Measurements from ENCODE around the gene TSPAN4. TPM values are rescaled to one million over a fixed set of nuclear protein-coding genes. Genes with fewer than 3 reads are reported as not detected.

The TSPAN4 gene
- total and polyA plus RNA-seq, 4 donors: 16.5 to 38.1 (median 30.4) TPM

DNA sequence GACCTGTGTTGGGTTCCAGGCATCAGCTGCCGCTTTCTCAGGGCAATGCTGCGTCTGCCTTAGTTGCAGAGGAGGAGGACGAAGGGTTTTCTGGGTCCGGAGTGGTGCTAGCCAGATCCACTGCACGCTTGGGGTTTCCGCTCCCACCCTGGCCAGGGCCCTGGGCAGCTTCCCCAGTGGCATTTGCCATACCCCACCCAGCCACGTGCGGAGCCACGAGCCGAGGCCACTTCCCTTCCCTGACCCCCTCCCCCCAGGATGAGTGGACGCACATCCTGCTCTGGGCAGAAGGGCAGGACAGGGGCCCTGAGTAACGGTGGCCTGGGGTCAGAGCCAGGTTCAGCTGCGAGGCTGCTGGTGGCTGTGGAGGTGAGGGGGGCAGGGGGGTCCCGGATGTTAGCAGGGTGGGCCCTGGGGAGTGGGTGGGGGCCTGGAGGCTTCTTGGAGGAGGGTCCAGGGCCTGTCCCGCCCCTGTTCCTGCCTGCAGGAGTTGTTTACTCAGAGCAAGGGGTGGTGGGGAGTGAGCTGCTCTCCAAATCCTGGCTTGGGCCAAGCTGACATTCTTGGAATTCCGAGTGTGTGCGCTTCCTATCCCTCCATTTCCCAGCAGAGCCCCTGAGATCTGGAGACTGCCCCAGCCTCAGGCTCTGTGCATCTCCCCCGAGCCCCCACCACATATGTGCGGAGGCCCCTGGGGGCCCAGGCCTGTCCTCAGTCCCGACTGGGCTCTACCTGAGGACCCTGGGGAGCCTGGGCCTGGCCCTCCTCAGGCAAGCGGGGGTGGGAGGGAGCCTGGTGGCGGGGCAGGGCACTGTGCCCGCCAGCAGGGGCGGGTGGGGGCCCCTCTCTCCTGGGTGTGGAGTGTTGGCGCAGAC, 1.4 kb downstream of the TSPAN4 start (continued):
- TF ChIP-seq, protein P1, sequence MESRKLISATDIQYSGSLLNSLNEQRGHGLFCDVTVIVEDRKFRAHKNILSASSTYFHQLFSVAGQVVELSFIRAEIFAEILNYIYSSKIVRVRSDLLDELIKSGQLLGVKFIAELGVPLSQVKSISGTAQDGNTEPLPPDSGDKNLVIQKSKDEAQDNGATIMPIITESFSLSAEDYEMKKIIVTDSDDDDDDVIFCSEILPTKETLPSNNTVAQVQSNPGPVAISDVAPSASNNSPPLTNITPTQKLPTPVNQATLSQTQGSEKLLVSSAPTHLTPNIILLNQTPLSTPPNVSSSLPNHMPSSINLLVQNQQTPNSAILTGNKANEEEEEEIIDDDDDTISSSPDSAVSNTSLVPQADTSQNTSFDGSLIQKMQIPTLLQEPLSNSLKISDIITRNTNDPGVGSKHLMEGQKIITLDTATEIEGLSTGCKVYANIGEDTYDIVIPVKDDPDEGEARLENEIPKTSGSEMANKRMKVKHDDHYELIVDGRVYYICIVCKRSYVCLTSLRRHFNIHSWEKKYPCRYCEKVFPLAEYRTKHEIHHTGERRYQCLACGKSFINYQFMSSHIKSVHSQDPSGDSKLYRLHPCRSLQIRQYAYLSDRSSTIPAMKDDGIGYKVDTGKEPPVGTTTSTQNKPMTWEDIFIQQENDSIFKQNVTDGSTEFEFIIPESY (IDR thresholded peaks at IDR 0.05): no peak
- TF ChIP-seq HNF4A (conservative IDR thresholded peaks at IDR 0.05) (peak in 1 of 2 donors; percentile 46), HNF4G (IDR thresholded peaks at IDR 0.05) (no peak), SP1 (IDR thresholded peaks at IDR 0.05) (peak; percentile 73), TAF1 (conservative IDR thresholded peaks at IDR 0.05) (no peak)

DNA sequence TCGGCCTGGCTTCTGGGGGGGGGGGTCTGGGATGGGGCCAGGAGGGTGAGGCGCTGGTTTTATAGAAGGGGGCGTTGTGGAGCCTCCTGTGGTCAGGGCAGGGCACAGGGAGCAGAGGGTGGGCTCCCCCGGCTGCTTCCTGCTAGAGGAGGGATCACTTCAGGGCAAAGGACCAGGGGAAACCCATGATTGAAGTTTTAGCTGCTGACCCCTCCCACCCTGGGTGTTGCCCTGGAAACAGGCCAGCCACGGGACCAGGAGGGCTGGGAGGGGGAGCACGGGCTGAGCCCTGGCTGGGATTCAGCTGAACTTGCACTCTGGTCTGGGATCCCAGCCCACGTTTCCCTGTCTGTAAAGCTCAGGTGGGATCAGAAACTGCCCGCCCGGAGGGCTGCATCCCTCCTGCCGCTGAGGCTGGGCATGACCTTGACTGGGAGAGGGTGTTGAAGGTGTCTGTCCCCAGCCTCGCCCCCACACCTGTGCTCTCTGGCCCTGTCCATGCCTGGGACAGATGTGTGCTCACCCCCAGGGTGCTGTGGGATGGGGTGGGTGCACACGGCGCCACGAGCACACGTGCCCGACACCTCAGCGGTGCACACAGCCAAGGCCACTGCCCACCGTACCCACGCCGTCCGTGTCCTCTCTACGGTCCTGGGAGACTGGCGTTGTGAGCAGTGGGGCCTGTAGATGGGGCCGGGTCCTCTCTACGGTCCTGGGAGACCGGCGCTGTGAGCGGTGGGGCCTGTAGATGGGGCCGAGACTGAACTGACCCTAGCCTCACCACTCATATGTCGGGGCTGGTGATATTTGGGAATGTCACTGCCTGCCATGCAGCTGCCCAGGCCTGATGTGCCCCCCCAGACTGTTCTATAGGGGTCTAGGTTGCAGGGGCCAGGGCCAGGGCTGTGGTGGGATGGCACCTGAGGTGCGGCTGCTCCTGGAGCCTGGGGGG, 2.3 kb downstream of the TSPAN4 start:
- Histone ChIP-seq H3K27me3 (ENCODE audit: control insufficient read depth in 4 of 4, insufficient read depth in 4 of 4, low read length in 3 of 4) (peaks cover 0 to 3% (median 0%) of the 10 kb centered on the region in 4 donors), H3K27ac (ENCODE audit: low read depth in 1 of 2, low read length in 2 of 2) (peak overlapping the region; percentile 76 to 90), H3K36me3 (ENCODE audit: control insufficient read depth in 4 of 4, insufficient read depth in 3 of 4, low read depth in 1 of 4, low read length in 3 of 4) (peaks cover 0 to 2% (median under 1%) of the 10 kb centered on the region in 4 donors), H3K9ac (ENCODE audit: low read depth in 1 of 2, low read length in 2 of 2) (no peak overlapping the region), H3K4me3 (ENCODE audit: low read depth in 1 of 3, low read length in 3 of 3) (peak overlapping the region in 1 of 3 donors; percentile 96), H3K9me3 (ENCODE audit: control insufficient read depth in 4 of 4, low read length in 3 of 4) (no peaks in the 10 kb centered on the region), H3K4me1 (ENCODE audit: control insufficient read depth in 4 of 4, insufficient read depth in 4 of 4, low read length in 3 of 4) (peaks cover 18 to 61% (median 36%) of the 10 kb centered on the region in 4 donors)
- TF ChIP-seq FOXA1 (IDR thresholded peaks at IDR 0.05) (no peak), HNF4A (conservative IDR thresholded peaks at IDR 0.05) (peak in 1 of 2 donors; percentile 20), NR2F2 (IDR thresholded peaks at IDR 0.05) (peak; percentile 51), FOXA2 (IDR thresholded peaks at IDR 0.05) (no peak), EGR1 (IDR thresholded peaks at IDR 0.05; ENCODE audit: low read depth in 2 of 2) (no peak), RXRA (IDR thresholded peaks at IDR 0.05) (peak; percentile 55 to 58), TAF1 (conservative IDR thresholded peaks at IDR 0.05) (no peak), RAD21 (IDR thresholded peaks at IDR 0.05) (no peak), GABPA (IDR thresholded peaks at IDR 0.05 in 1 of 2, conservative IDR thresholded peaks at IDR 0.05 in 1 of 2) (no peak), SP1 (IDR thresholded peaks at IDR 0.05) (peak; percentile 7), HNF4G (IDR thresholded peaks at IDR 0.05) (no peak), YY1 (IDR thresholded peaks at IDR 0.05) (no peak)
- TF ChIP-seq, protein P2, sequence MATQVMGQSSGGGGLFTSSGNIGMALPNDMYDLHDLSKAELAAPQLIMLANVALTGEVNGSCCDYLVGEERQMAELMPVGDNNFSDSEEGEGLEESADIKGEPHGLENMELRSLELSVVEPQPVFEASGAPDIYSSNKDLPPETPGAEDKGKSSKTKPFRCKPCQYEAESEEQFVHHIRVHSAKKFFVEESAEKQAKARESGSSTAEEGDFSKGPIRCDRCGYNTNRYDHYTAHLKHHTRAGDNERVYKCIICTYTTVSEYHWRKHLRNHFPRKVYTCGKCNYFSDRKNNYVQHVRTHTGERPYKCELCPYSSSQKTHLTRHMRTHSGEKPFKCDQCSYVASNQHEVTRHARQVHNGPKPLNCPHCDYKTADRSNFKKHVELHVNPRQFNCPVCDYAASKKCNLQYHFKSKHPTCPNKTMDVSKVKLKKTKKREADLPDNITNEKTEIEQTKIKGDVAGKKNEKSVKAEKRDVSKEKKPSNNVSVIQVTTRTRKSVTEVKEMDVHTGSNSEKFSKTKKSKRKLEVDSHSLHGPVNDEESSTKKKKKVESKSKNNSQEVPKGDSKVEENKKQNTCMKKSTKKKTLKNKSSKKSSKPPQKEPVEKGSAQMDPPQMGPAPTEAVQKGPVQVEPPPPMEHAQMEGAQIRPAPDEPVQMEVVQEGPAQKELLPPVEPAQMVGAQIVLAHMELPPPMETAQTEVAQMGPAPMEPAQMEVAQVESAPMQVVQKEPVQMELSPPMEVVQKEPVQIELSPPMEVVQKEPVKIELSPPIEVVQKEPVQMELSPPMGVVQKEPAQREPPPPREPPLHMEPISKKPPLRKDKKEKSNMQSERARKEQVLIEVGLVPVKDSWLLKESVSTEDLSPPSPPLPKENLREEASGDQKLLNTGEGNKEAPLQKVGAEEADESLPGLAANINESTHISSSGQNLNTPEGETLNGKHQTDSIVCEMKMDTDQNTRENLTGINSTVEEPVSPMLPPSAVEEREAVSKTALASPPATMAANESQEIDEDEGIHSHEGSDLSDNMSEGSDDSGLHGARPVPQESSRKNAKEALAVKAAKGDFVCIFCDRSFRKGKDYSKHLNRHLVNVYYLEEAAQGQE (IDR thresholded peaks at IDR 0.05): no peak
- TF ChIP-seq, protein P3, sequence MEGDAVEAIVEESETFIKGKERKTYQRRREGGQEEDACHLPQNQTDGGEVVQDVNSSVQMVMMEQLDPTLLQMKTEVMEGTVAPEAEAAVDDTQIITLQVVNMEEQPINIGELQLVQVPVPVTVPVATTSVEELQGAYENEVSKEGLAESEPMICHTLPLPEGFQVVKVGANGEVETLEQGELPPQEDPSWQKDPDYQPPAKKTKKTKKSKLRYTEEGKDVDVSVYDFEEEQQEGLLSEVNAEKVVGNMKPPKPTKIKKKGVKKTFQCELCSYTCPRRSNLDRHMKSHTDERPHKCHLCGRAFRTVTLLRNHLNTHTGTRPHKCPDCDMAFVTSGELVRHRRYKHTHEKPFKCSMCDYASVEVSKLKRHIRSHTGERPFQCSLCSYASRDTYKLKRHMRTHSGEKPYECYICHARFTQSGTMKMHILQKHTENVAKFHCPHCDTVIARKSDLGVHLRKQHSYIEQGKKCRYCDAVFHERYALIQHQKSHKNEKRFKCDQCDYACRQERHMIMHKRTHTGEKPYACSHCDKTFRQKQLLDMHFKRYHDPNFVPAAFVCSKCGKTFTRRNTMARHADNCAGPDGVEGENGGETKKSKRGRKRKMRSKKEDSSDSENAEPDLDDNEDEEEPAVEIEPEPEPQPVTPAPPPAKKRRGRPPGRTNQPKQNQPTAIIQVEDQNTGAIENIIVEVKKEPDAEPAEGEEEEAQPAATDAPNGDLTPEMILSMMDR (IDR thresholded peaks at IDR 0.05; ENCODE audit: low read depth, low read length, missing input control): no peak
- TF ChIP-seq, protein P1 (IDR thresholded peaks at IDR 0.05): no peak
- TF ChIP-seq, protein P4, sequence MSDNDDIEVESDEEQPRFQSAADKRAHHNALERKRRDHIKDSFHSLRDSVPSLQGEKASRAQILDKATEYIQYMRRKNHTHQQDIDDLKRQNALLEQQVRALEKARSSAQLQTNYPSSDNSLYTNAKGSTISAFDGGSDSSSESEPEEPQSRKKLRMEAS (IDR thresholded peaks at IDR 0.05): no peak
- 41% methylated on average over 31 of the region's 31 CpGs for WGBS
- DNase-seq (ENCODE audit: low spot score): peak; percentile 79
